Lower lobe of right lung (tissue), 2 donors: ENCODE measurements around the gene PTPRK. TPM values are rescaled to one million over a fixed set of nuclear protein-coding genes. Genes with fewer than 3 reads are reported as not detected.

Source experiments
- ATAC-seq, 2 donors: fragments of 200-7000 bp; cut with Tn5 transposase; one replicate each; pipeline ENCODE4 v1.9.1; 2020 to 2022; ENCODE audit warnings: mild to moderate bottlenecking in 2 of 2, moderate library complexity in 2 of 2
- DNase-seq: peaks from one replicate; pipeline ENCODE4 v3.0.0-alpha.2; 2020
- H3K27ac ChIP-seq: fragments of 200-600 bp; one replicate; pipeline ENCODE4 v1.8.0; 2022
- H3K27me3 ChIP-seq: fragments of 200-600 bp; one replicate; pipeline ENCODE4 v1.8.0; 2022; ENCODE audit warnings: low read depth
- H3K36me3 ChIP-seq: fragments of 200-600 bp; one replicate; pipeline ENCODE4 v1.8.0; 2022; ENCODE audit warnings: mild to moderate bottlenecking
- H3K4me1 ChIP-seq: fragments of 200-600 bp; one replicate; pipeline ENCODE4 v1.8.0; 2022
- H3K4me3 ChIP-seq: fragments of 200-600 bp; one replicate; pipeline ENCODE4 v1.8.0; 2022; ENCODE audit warnings: mild to moderate bottlenecking
- H3K9me3 ChIP-seq: fragments of 200-600 bp; one replicate; pipeline ENCODE4 v1.8.0; 2022
- intact Hi-C: fragments of 100-400 bp; cut with DNase I; formaldehyde crosslinking; loops from one replicate; pipeline ENCODE4 v1.11.0; 2022
- total RNA-seq: library from RNA; stranded (reverse); fragmentation: NEBNext Ultra II Directional; extraction: Animal tissue kit (Norgen Biotek cat#: 25700); gene quantifications from one replicate; pipeline ENCODE4 v1.2.1, GENCODE V29; 2021
- TF ChIP-seq, protein P1 (sequence below): fragments of 200-600 bp; IDR thresholded peaks from one replicate; pipeline ENCODE4 v1.8.0; 2022; ENCODE audit warnings: antibody characterized with exemption, mild to moderate bottlenecking
- donor health status: DM: no; HTN: yes; CAD: no; lungs with severe emphysema.

Gene PTPRK
- total RNA-seq, 1 donor from 2014 or later, result 62.7 TPM

DNA sequence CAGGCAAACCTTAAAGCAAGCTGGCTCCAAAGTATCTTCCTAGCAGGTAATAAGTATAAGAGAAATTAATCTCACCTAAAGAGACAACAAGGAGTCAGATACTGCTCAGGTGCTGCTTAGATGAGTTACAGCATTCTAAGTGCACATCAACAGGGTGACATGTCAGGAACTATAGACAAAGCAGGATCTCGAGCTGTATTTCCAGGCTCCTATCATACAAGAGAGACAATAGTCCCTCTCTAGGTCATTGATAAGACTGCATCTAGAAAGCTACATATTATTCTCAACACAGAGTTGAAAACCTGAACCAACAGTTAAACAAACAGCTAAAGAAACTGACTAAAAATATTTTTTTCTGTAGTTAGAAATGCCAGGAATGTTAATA, 3.9 kb downstream of the PTPRK start:
- ATAC-seq, result no peak
- Histone ChIP-seq H3K4me1 (peaks cover 36% of the 10 kb centered on the region), H3K36me3 (no peaks in the 10 kb centered on the region), H3K9me3 (no peaks in the 10 kb centered on the region), H3K27me3 (peaks cover 6% of the 10 kb centered on the region), H3K4me3 (no peak overlapping the region), H3K27ac (no peak overlapping the region)
- intact Hi-C loops, result no loop called here
- no peak for DNase-seq
- TF ChIP-seq, protein P1, sequence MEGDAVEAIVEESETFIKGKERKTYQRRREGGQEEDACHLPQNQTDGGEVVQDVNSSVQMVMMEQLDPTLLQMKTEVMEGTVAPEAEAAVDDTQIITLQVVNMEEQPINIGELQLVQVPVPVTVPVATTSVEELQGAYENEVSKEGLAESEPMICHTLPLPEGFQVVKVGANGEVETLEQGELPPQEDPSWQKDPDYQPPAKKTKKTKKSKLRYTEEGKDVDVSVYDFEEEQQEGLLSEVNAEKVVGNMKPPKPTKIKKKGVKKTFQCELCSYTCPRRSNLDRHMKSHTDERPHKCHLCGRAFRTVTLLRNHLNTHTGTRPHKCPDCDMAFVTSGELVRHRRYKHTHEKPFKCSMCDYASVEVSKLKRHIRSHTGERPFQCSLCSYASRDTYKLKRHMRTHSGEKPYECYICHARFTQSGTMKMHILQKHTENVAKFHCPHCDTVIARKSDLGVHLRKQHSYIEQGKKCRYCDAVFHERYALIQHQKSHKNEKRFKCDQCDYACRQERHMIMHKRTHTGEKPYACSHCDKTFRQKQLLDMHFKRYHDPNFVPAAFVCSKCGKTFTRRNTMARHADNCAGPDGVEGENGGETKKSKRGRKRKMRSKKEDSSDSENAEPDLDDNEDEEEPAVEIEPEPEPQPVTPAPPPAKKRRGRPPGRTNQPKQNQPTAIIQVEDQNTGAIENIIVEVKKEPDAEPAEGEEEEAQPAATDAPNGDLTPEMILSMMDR, result peak; percentile 22

DNA sequence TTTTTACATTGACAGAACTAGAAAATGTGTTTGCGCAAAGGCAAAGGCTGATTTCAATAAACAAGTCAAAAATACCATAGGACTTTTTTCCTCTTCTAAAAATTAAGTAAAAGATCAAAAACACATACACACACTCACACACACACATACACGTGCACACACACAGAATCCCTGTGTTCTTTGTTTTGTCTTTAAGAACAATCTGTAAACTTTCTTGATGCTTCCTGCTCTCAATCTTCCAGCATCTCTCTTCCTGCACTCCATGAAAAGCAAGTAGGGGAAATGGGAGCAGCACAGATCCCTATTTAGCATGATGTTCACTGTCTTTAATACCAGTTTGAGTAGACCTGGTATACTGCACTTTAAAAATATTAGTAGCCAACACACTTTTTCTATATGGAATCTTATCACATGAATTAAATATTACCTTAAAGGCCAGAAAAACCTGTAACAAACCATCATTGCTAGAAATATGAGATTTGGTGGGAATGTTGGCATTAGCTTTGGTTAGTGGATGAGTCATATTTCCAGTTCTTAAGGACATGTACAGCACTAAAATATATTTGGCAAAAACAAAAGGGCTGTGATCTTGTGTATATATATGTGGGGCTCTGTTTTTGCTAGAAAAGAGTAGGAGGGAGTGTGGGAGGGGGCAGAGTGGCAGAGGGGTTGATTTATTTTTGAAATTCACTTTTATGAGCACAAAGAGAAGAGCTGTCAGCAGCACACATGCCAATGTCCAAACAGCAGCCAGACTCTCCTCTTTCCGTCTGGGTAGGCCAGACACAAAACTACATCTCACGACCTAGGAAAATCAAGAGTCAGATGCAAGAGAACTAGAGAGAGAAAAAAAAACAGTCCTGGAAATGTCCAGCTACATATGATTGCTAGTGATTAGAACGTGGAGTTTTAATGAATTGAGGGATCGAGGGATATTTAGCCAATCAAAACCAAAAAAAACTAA, 4.6 kb downstream of the PTPRK start:
- intact Hi-C loops, result no loop called here
- no peak overlapping the region for H3K27ac ChIP-seq
- DNase-seq, result no peak
- no peak overlapping the region for H3K4me3 ChIP-seq
- ATAC-seq, result no peak
- TF ChIP-seq, protein P1, result no peak
- H3K27me3 ChIP-seq, result peaks cover 6% of the 10 kb centered on the region
- no peaks in the 10 kb centered on the region for H3K36me3 ChIP-seq
- H3K4me1 ChIP-seq, result peaks cover 36% of the 10 kb centered on the region
- no peaks in the 10 kb centered on the region for H3K9me3 ChIP-seq

DNA sequence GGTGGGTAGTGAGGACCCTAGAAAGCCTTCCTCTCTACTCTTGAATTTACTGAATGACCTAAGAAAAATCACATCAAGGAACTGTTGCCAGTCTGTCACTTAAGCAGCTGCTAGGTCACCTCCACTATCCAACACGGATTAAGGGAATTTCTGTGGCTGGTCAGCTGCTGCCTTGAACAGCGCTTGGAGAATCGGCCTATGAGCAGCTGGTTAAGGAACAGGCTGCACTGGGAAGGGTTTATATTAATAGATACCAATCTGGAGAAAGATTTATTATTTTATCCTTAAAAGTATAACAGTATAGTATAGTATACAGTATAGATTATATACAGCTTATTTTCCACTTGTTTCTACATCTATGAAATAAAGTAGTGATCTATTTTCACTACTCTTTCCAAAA, 6.5 kb downstream of the PTPRK start:
- ATAC-seq (no peak), DNase-seq (no peak)
- H3K4me3 ChIP-seq, result no peak overlapping the region
- intact Hi-C loops, result no loop called here
- TF ChIP-seq, protein P1, result no peak
- H3K9me3 ChIP-seq, result no peaks in the 10 kb centered on the region
- no peaks in the 10 kb centered on the region for H3K27me3 ChIP-seq
- H3K36me3 ChIP-seq, result no peaks in the 10 kb centered on the region
- H3K27ac ChIP-seq, result no peak overlapping the region
- H3K4me1 ChIP-seq, result peaks cover 40% of the 10 kb centered on the region

DNA sequence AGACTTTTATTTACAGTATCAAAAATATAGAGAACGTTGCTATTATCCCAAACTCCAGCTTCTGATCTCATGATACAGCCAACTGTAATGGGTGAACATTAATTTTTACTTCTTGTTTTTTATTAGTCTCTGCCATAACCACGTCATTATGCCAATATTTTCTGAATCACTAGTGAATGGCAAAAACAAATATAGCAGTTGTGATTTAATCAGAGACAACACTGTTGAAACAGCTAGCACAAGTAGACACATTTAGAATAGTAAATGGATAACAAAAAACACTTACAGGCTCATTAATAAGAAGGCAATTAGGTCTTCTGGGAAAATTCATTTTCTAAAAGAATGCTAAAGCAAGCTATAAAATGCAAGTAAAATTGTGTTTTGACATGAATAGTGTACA, 8.1 kb downstream of the PTPRK start:
- Histone ChIP-seq H3K9me3 (no peaks in the 10 kb centered on the region), H3K4me3 (no peak overlapping the region), H3K36me3 (no peaks in the 10 kb centered on the region), H3K27ac (no peak overlapping the region), H3K27me3 (no peaks in the 10 kb centered on the region), H3K4me1 (peaks cover 49% of the 10 kb centered on the region)
- intact Hi-C loops, result no loop called here
- DNase-seq, result no peak
- TF ChIP-seq, protein P1, result no peak
- ATAC-seq, result no peak

DNA sequence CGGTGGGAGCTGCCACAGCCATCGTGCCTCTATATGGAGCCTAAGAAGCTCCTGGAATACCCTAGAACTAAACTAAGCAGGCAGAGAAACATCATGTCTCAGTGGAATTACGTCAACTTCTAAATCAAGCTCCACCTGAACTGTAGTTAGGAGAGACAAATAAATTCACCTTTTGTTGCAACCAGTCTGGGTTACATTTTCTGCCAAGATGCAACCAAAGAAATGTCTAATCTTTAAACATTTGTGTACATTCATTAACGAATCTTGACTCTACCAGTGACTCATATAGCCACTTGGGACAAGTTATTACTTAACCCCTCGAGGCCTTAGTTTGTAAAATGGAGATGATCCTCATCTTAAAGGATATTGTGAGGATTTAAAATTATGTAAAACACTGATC, 8.9 kb downstream of the PTPRK start:
- Histone ChIP-seq H3K36me3 (no peaks in the 10 kb centered on the region), H3K27me3 (no peaks in the 10 kb centered on the region), H3K27ac (no peak overlapping the region), H3K9me3 (no peaks in the 10 kb centered on the region), H3K4me3 (no peak overlapping the region), H3K4me1 (peaks cover 49% of the 10 kb centered on the region)
- TF ChIP-seq, protein P1, result no peak
- ATAC-seq (peak; percentile 34 to 66), DNase-seq (no peak)
- intact Hi-C loops, result no loop called here
